OCI-LY1 (cell line): ENCODE measurements around the gene ITFG1.
"Not testable (repeated sequence)": the region's sequence is repeated elsewhere in the genome, so short reads cannot be mapped to it uniquely, and the experiment has no call there.

Source experiments
- H2AFZ ChIP-seq: fragments of 200-600 bp; sonication (generic), shearing (Covaris generic); 2 replicates; pipeline ENCODE4 v1.6.0; 2014; ENCODE audit warnings: antibody characterized with exemption, mild to moderate bottlenecking, low read length
- H3F3A ChIP-seq: fragments of 200-600 bp; sonication (generic), shearing (Covaris generic); 2 replicates; pipeline ENCODE4 v1.6.0; 2014; ENCODE audit warnings: mild to moderate bottlenecking, antibody characterized with exemption, low read length, moderate library complexity; ENCODE audit not compliant: insufficient read depth
- H3K27ac ChIP-seq: fragments of 200-600 bp; sonication (generic); 2 replicates; pipeline ENCODE4 v1.5.1; 2014; ENCODE audit warnings: low read length, mixed run types, mild to moderate bottlenecking, low read depth; ENCODE audit not compliant: poor library complexity, severe bottlenecking
- H3K27me3 ChIP-seq: fragments of 200-600 bp; sonication (generic); 2 replicates; pipeline ENCODE4 v1.6.0; 2014; ENCODE audit warnings: antibody characterized with exemption, mild to moderate bottlenecking, low read length, moderate library complexity; ENCODE audit not compliant: insufficient read depth
- H3K36me3 ChIP-seq: fragments of 200-600 bp; sonication (generic); 2 replicates; pipeline ENCODE4 v1.6.1; 2014; ENCODE audit warnings: mild to moderate bottlenecking, antibody characterized with exemption, low read length, moderate library complexity, mixed read lengths; ENCODE audit not compliant: insufficient read depth
- H3K4me1 ChIP-seq: fragments of 200-600 bp; sonication (generic); 2 replicates; pipeline ENCODE4 v1.5.1; 2014; ENCODE audit warnings: mild to moderate bottlenecking, low read length, moderate library complexity; ENCODE audit not compliant: insufficient read depth, severe bottlenecking
- H3K4me2 ChIP-seq: fragments of 200-600 bp; sonication (generic), shearing (Covaris generic); 2 replicates; pipeline ENCODE4 v1.6.1; 2014; ENCODE audit warnings: low read length
- H3K4me3 ChIP-seq: fragments of 200-600 bp; sonication (generic); 2 replicates; pipeline ENCODE4 v1.5.1; 2014; ENCODE audit warnings: low read length, low read depth, mild to moderate bottlenecking, mixed read lengths; ENCODE audit not compliant: poor library complexity, severe bottlenecking
- H3K79me2 ChIP-seq: fragments of 200-600 bp; shearing (Covaris generic); 2 replicates; pipeline ENCODE4 v1.6.1; 2016; ENCODE audit warnings: mixed run types, low read length, mixed read lengths; ENCODE audit not compliant: insufficient read depth
- H3K9ac ChIP-seq: fragments of 200-600 bp; sonication (generic), shearing (Covaris generic); 2 replicates; pipeline ENCODE4 v1.6.1; 2014; ENCODE audit warnings: mild to moderate bottlenecking, low read length, mixed read lengths
- H3K9me2 ChIP-seq: fragments of 200-600 bp; sonication (generic), shearing (Covaris generic); 2 replicates; pipeline ENCODE4 v1.6.1; 2014; ENCODE audit warnings: low read depth, mild to moderate bottlenecking, low read length, mixed read lengths
- H3K9me3 ChIP-seq: fragments of 200-600 bp; shearing (Covaris generic); 2 replicates; pipeline ENCODE4 v1.6.1; 2014; ENCODE audit warnings: low read length, mixed read lengths
- H4K20me1 ChIP-seq: fragments of 200-600 bp; sonication (generic), shearing (Covaris generic); 2 replicates; pipeline ENCODE4 v1.6.0; 2016; ENCODE audit warnings: mild to moderate bottlenecking, low read length; ENCODE audit not compliant: insufficient read depth
- EZH2 ChIP-seq: fragments of 200-600 bp; sonication (generic), shearing (Covaris generic); IDR thresholded peaks from 2 replicates; pipeline ENCODE4 v1.8.0; 2017; ENCODE audit warnings: borderline replicate concordance, mixed run types, mild to moderate bottlenecking, antibody characterized with exemption, low read length, moderate library complexity, mixed read lengths
- TF ChIP-seq, protein P1 (sequence below): fragments of 200-600 bp; sonication (generic), shearing (Covaris generic); IDR thresholded peaks from 2 replicates; pipeline ENCODE4 v1.5.1; 2017; ENCODE audit warnings: mild to moderate bottlenecking, antibody characterized with exemption, low read length, moderate library complexity, mixed read lengths

Gene ITFG1

GRCh38 chr16:47470211-47470610 is 9.3 kb upstream of the ITFG1 start:
- H3K79me2 ChIP-seq: peaks cover 13% of the 10 kb centered on the region
- no peaks in the 10 kb centered on the region for H3K9me3 ChIP-seq
- H3K4me2 ChIP-seq: no peak overlapping the region
- no peaks in the 10 kb centered on the region for H3F3A ChIP-seq
- H3K36me3 ChIP-seq: no peaks in the 10 kb centered on the region
- peaks cover 38% of the 10 kb centered on the region for H3K4me1 ChIP-seq
- TF ChIP-seq EZH2: no peak
- TF ChIP-seq, protein P1, sequence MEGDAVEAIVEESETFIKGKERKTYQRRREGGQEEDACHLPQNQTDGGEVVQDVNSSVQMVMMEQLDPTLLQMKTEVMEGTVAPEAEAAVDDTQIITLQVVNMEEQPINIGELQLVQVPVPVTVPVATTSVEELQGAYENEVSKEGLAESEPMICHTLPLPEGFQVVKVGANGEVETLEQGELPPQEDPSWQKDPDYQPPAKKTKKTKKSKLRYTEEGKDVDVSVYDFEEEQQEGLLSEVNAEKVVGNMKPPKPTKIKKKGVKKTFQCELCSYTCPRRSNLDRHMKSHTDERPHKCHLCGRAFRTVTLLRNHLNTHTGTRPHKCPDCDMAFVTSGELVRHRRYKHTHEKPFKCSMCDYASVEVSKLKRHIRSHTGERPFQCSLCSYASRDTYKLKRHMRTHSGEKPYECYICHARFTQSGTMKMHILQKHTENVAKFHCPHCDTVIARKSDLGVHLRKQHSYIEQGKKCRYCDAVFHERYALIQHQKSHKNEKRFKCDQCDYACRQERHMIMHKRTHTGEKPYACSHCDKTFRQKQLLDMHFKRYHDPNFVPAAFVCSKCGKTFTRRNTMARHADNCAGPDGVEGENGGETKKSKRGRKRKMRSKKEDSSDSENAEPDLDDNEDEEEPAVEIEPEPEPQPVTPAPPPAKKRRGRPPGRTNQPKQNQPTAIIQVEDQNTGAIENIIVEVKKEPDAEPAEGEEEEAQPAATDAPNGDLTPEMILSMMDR: no peak
- no peak overlapping the region for H3K9ac ChIP-seq
- H3K27ac ChIP-seq: no peak overlapping the region
- H2AFZ ChIP-seq: no peak overlapping the region
- no peaks in the 10 kb centered on the region for H4K20me1 ChIP-seq
- no peak overlapping the region for H3K4me3 ChIP-seq
- no peaks in the 10 kb centered on the region for H3K27me3 ChIP-seq
- no peaks in the 10 kb centered on the region for H3K9me2 ChIP-seq

GRCh38 chr16:47469227-47469626 is 8.4 kb upstream of the ITFG1 start:
- no peak overlapping the region for H3K9ac ChIP-seq
- H3K36me3 ChIP-seq: no peaks in the 10 kb centered on the region
- H3K4me1 ChIP-seq: peaks cover 47% of the 10 kb centered on the region
- H4K20me1 ChIP-seq: no peaks in the 10 kb centered on the region
- H3F3A ChIP-seq: peaks cover 6% of the 10 kb centered on the region; the same call in 1 of the 2 replicates
- no peak for TF ChIP-seq EZH2
- TF ChIP-seq, protein P1: no peak
- H3K27me3 ChIP-seq: no peaks in the 10 kb centered on the region
- no peak overlapping the region for H3K4me3 ChIP-seq
- no peaks in the 10 kb centered on the region for H3K9me3 ChIP-seq
- no peak overlapping the region for H3K27ac ChIP-seq
- H3K9me2 ChIP-seq: no peaks in the 10 kb centered on the region
- H3K79me2 ChIP-seq: peaks cover 13% of the 10 kb centered on the region
- H2AFZ ChIP-seq: no peak overlapping the region
- no peak overlapping the region for H3K4me2 ChIP-seq

DNA sequence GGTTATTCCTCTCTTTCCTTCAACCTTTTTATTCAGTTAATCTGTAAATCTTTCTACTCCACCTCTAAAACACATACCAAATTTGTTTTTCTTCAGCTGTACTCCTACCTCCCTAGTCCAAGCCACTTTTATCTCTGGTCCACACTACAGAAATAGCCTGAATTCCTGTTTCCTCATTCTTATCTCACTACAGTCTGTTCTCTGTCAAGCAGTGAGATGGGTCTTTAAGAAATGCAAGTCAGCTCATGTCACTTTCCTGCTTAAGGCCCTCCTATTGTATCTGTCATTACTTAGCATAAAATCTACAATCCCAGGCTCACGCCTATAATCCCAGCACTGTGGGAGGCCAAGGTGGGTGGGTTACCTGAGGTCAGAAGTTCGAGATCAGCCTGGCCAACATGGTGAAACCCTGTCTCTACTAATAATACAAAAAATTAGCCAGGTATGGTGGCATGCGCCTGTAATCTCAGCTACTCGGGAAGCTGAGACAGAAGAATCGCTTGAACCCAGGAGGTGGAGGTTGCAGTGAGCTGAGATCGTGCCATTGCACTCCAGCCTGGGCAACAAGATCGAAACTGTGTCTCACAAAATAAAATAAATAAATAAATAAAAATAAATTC is 7.3 kb upstream of the ITFG1 start:
- Histone ChIP-seq H3K4me1 (peaks cover 54% of the 10 kb centered on the region), H3K79me2 (peaks cover 18% of the 10 kb centered on the region)
- H3K36me3 ChIP-seq, H2AFZ ChIP-seq, H4K20me1 ChIP-seq, H3K27me3 ChIP-seq, H3K4me2 ChIP-seq, H3K4me3 ChIP-seq, H3K9ac ChIP-seq, H3K9me2 ChIP-seq, H3K9me3 ChIP-seq, H3F3A ChIP-seq, H3K27ac ChIP-seq: not testable (repeated sequence)

GRCh38 chr16:47467501-47467900 is 6.6 kb upstream of the ITFG1 start:
- Histone ChIP-seq H3K36me3 (peaks cover 5% of the 10 kb centered on the region; the same call in 1 of the 2 replicates), H3F3A (peaks cover 6% of the 10 kb centered on the region; the same call in 1 of the 2 replicates), H3K27ac (no peak overlapping the region), H3K4me1 (peaks cover 55% of the 10 kb centered on the region), H3K9ac (no peak overlapping the region), H3K4me2 (no peak overlapping the region), H3K9me3 (no peaks in the 10 kb centered on the region), H3K9me2 (no peaks in the 10 kb centered on the region), H3K79me2 (peaks cover 25% of the 10 kb centered on the region), H3K4me3 (no peak overlapping the region), H3K27me3 (no peaks in the 10 kb centered on the region), H4K20me1 (no peaks in the 10 kb centered on the region), H2AFZ (no peak overlapping the region)
- TF ChIP-seq, protein P1: no peak
- no peak for TF ChIP-seq EZH2
